HepG2 (cell line): ENCODE data around the gene DHRS12. TPM values are rescaled to one million over a fixed set of nuclear protein-coding genes. Genes with fewer than 3 reads are reported as not detected.

Experiments
- ATAC-seq: fragments of 200-7000 bp; cut with Tn5 transposase; 3 replicates; pipeline ENCODE4 v1.9.1; 2020; ENCODE audit warnings: mild to moderate bottlenecking, moderate library complexity
- BruUV-seq: library from RNA; stranded (reverse); fragments of 400-500 nt; replicated peaks from 2 replicates; lab custom pipeline; 2021; lab: Mats Ljungman, UMichigan
- CTCF ChIA-PET: fragments of 300-600 bp; formaldehyde crosslinking; extraction: SDS; loops from one replicate; lab custom pipeline; 2021; ENCODE audit warnings: low total read pairs, inconsistent platforms, low intra/inter-chr PET ratio; lab: Yijun Ruan, JAX
- POLR2A ChIA-PET: fragments of 350-600 bp; sonication (Branson Sonifier 250); formaldehyde crosslinking; loops from one replicate; lab custom pipeline; 2020; ENCODE audit warnings: antibody characterized with exemption, inconsistent platforms; lab: Yijun Ruan, JAX
- DNase-seq: peaks from one replicate; pipeline ENCODE4 v3.0.0-alpha.2; 2015; ENCODE audit warnings: low spot score
- FAIRE-seq: peaks from 3 replicates; lab custom pipeline; 2011; peaks lifted over from hg19 to GRCh38; lab: Jason Lieb, UNC
- H2AFZ ChIP-seq: one replicate; pipeline ENCODE4 v1.6.1; 2011; ENCODE audit warnings: low read length, inconsistent platforms
- H3K27ac ChIP-seq: fragments of 300-600 bp; 3 replicates; pipeline ENCODE4 v1.8.0; 2011; ENCODE audit warnings: mixed run types, mild to moderate bottlenecking, mixed read lengths, low read length, inconsistent platforms; ENCODE audit not compliant: insufficient read depth; ENCODE audit errors: extremely low read length
- H3K27me3 ChIP-seq, 2 experiments: fragments of 200-600 bp in 1 of 2; 2 replicates in 1 of 2; 3 replicates in 1 of 2; pipeline versions ENCODE4 v1.6.0 to v1.8.0; 2011; ENCODE audit warnings: low read length in 2 of 2, mild to moderate bottlenecking in 2 of 2, moderate library complexity in 2 of 2, inconsistent platforms in 1 of 2; ENCODE audit not compliant: insufficient read depth in 2 of 2, control insufficient read depth in 1 of 2
- H3K36me3 ChIP-seq, 2 experiments: fragments of 200-600 bp in 1 of 2; replicated peaks in 1 of 2; 2 replicates in 1 of 2; 3 replicates in 1 of 2; pipeline versions ENCODE4 v1.5.1 to v1.8.0; 2011; ENCODE audit warnings: low read length in 2 of 2, inconsistent platforms in 1 of 2; ENCODE audit not compliant: insufficient read depth in 2 of 2, control insufficient read depth in 1 of 2
- H3K4me1 ChIP-seq: 2 replicates; pipeline ENCODE4 v1.5.1; 2012; ENCODE audit warnings: low read length, inconsistent platforms; ENCODE audit not compliant: insufficient read depth
- H3K4me2 ChIP-seq: 2 replicates; pipeline ENCODE4 v1.6.0; 2011; ENCODE audit warnings: low read depth, low read length, inconsistent platforms
- H3K4me3 ChIP-seq, 3 experiments: fragments of 200-600 bp in 1 of 3; sonication (generic), shearing (Covaris generic) in 1 of 3; replicated peaks in 1 of 3; 2 replicates each; pipeline ENCODE4 v1.5.1; 2011 to 2016; ENCODE audit warnings: low read length in 3 of 3, inconsistent platforms in 2 of 3, low read depth in 2 of 3, mild to moderate bottlenecking in 2 of 3, control low read depth in 1 of 3, mixed read lengths in 1 of 3; ENCODE audit not compliant: insufficient read depth in 1 of 3
- H3K79me2 ChIP-seq: one replicate; pipeline ENCODE4 v1.6.1; 2011; ENCODE audit warnings: low read length, inconsistent platforms; ENCODE audit not compliant: insufficient read depth
- H3K9ac ChIP-seq: 2 replicates; pipeline ENCODE4 v1.6.0; 2011; ENCODE audit warnings: mild to moderate bottlenecking, low read depth, low read length, inconsistent platforms; ENCODE audit not compliant: insufficient read depth
- H3K9me3 ChIP-seq: 2 replicates; pipeline ENCODE4 v1.5.1; 2012; ENCODE audit warnings: mild to moderate bottlenecking, low read length
- H4K20me1 ChIP-seq: 2 replicates; pipeline ENCODE4 v1.6.0; 2011; ENCODE audit warnings: inconsistent platforms, mild to moderate bottlenecking, low read length, moderate library complexity; ENCODE audit not compliant: insufficient read depth
- ARNT ChIP-seq: fragments of 450-650 bp; IDR thresholded peaks from 2 replicates; pipeline ENCODE4 v1.6.1; 2017
- E2F5 ChIP-seq: sonication (generic); formaldehyde crosslinking; conservative IDR thresholded peaks from 2 replicates; pipeline ENCODE4 v1.4.0; 2020; ENCODE audit warnings: missing genetic modification reagents
- NBN ChIP-seq: fragments of 450-650 bp; conservative IDR thresholded peaks from 2 replicates; pipeline ENCODE4 v1.6.1; 2017
- NFE2 ChIP-seq: sonication (generic); formaldehyde crosslinking; IDR thresholded peaks from 2 replicates; pipeline ENCODE4 v1.4.0; 2020; ENCODE audit warnings: missing genetic modification reagents
- PHF20 ChIP-seq: sonication (generic); formaldehyde crosslinking; IDR thresholded peaks from 2 replicates; pipeline ENCODE4 v1.5.0; 2020; ENCODE audit warnings: mild to moderate bottlenecking, missing genetic modification reagents
- SP5 ChIP-seq: IDR thresholded peaks from 2 replicates; pipeline ENCODE4 v1.6.1; 2016; ENCODE audit warnings: low read depth, borderline replicate concordance
- TOE1 ChIP-seq: sonication (generic); formaldehyde crosslinking; IDR thresholded peaks from 2 replicates; pipeline ENCODE4 v1.4.0; 2020; ENCODE audit warnings: mild to moderate bottlenecking, missing genetic modification reagents
- ZBTB3 ChIP-seq: sonication (generic); formaldehyde crosslinking; IDR thresholded peaks from 2 replicates; pipeline ENCODE4 v1.4.0; 2020; ENCODE audit warnings: low read depth, mild to moderate bottlenecking, moderate library complexity, missing genetic modification reagents, borderline replicate concordance
- ZNF547 ChIP-seq: sonication (generic); formaldehyde crosslinking; IDR thresholded peaks from 2 replicates; pipeline ENCODE4 v1.5.1; 2020; ENCODE audit warnings: mild to moderate bottlenecking, missing genetic modification reagents
- ZNF557 ChIP-seq: sonication (generic); formaldehyde crosslinking; IDR thresholded peaks from 2 replicates; pipeline ENCODE4 v1.4.0; 2020; ENCODE audit warnings: missing genetic modification reagents
- ZNF644 ChIP-seq: IDR thresholded peaks from 2 replicates; pipeline ENCODE4 v1.6.1; 2016; ENCODE audit warnings: low read depth
- WGBS: methylation state at CpG from one replicate; pipeline ENCODE4 v1.1.6; 2017; ENCODE audit warnings: low lambda C conversion rate; 5-methylcytosine and 5-hydroxymethylcytosine counted together
- in situ Hi-C: cut with HindIII; loops from 2 replicates; pipeline ENCODE4 v1.10.0; 2017; ENCODE audit warnings: low pct_unique_long_range_greater_than_20kb; ENCODE audit not compliant: extremely low pct_ligation_motif_present
- intact Hi-C: fragments of 100-400 bp; cut with micrococcal nuclease; formaldehyde crosslinking; loops from one replicate; pipeline ENCODE4 v1.10.0; 2022; ENCODE audit not compliant: unreplicated experiment
- polyA plus RNA-seq, 8 experiments: library from polyadenylated mRNA; depleted of rRNA in 3 of 8; stranded (reverse) in 7 of 8; unstranded in 1 of 8; fragments of >200 nt; fragmentation: Illumina TruSeq in 4 of 8; extraction: Trizol in 4 of 8; gene quantifications; 2 replicates each; pipeline versions ENCODE4 v1.2.1 to v1.2.3, GENCODE V29; 2011 to 2016; ENCODE audit warnings: low read depth in 4 of 8, missing spikeins in 1 of 8, mixed read lengths in 1 of 8; ENCODE audit not compliant: insufficient read depth in 1 of 8
- total RNA-seq, 5 experiments: library from RNA; depleted of rRNA; stranded (reverse); fragments of >200 nt; fragmentation: Illumina TruSeq; extraction: Trizol; gene quantifications; 2 replicates each; pipeline ENCODE4 v1.2.3, GENCODE V29; 2016; ENCODE audit warnings: low read depth in 1 of 5
- TF ChIP-seq, protein P1 (sequence below): sonication (generic); formaldehyde crosslinking; IDR thresholded peaks from 2 replicates; pipeline ENCODE4 v1.8.0; 2022; ENCODE audit warnings: mild to moderate bottlenecking, missing genetic modification reagents, borderline replicate concordance
- TF ChIP-seq, protein P2 (sequence below): sonication (generic); formaldehyde crosslinking; IDR thresholded peaks from 2 replicates; pipeline ENCODE4 v1.8.0; 2022; ENCODE audit warnings: low read depth, missing genetic modification reagents

Gene DHRS12
- total and polyA plus RNA-seq, 2 of the 13 experiments (the other 11 are each of a cell fraction or from before 2014, with no cell fraction given): 7.2 to 8.4 TPM

GRCh38 chr13:51728972-51729371 lies 75.0 kb downstream of the DHRS12 start:
- peaks cover 37% of the 10 kb centered on the region for H3K4me1 ChIP-seq
- H3K4me2 ChIP-seq: no peak overlapping the region
- H4K20me1 ChIP-seq: no peaks in the 10 kb centered on the region
- no peak overlapping the region for H3K4me3 ChIP-seq
- peaks cover 10 to 48% of the 10 kb centered on the region in 2 experiments for H3K36me3 ChIP-seq
- intact Hi-C loops (no loop called here), in situ Hi-C loops (no loop called here)
- no peaks in the 10 kb centered on the region for H3K27me3 ChIP-seq
- no TSS peak for BruUV-seq
- FAIRE-seq (no peak), ATAC-seq (no peak), DNase-seq (no peak)
- H3K27ac ChIP-seq: no peak overlapping the region
- 98% methylated on average over 10 of the region's 10 CpGs for WGBS
- POLR2A ChIA-PET: interaction anchor here (1.4 kb wide), 1 partner anchor 276 kb away, joined by 7 read pairs; the partner anchor contains the start of gene INTS6
- no peaks in the 10 kb centered on the region for H3K79me2 ChIP-seq
- H3K9ac ChIP-seq: no peak overlapping the region
- H2AFZ ChIP-seq: no peak overlapping the region
- TF ChIP-seq ARNT (no peak), SP5 (CRISPR knock-in tag) (no peak), NBN (no peak), NFE2 (CRISPR knock-in tag) (no peak), ZNF557 (CRISPR knock-in tag) (no peak), ZBTB3 (no peak), ZNF547 (no peak), PHF20 (no peak), ZNF644 (no peak), TOE1 (CRISPR knock-in tag) (no peak), E2F5 (CRISPR knock-in tag) (no peak)
- TF ChIP-seq, protein P1, sequence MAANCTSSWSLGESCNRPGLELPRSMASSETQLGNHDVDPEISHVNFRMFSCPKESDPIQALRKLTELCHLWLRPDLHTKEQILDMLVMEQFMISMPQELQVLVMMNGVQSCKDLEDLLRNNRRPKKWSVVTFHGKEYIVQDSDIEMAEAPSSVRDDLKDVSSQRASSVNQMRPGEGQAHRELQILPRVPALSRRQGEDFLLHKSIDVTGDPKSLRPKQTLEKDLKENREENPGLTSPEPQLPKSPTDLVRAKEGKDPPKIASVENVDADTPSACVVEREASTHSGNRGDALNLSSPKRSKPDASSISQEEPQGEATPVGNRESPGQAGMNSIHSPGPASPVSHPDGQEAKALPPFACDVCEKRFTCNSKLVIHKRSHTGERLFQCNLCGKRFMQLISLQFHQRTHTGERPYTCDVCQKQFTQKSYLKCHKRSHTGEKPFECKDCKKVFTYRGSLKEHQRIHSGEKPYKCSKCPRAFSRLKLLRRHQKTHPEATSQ (CRISPR knock-in tag): no peak
- TF ChIP-seq, protein P2, sequence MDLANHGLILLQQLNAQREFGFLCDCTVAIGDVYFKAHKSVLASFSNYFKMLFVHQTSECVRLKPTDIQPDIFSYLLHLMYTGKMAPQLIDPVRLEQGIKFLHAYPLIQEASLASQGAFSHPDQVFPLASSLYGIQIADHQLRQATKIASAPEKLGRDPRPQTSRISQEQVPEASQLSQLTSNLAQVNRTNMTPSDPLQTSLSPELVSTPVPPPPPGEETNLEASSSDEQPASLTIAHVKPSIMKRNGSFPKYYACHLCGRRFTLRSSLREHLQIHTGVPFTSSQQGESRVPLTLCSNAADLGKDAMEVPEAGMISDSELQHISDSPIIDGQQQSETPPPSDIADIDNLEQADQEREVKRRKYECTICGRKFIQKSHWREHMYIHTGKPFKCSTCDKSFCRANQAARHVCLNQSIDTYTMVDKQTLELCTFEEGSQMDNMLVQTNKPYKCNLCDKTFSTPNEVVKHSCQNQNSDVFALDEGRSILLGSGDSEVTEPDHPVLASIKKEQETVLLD (CRISPR knock-in tag): no peak
- TF ChIP-seq, all 625 proteins: peak for 0
- CTCF ChIA-PET: no interaction called here
- no peaks in the 10 kb centered on the region for H3K9me3 ChIP-seq
